Measurements from ENCODE around the gene GSTO2. TPM values are rescaled to one million over a fixed set of nuclear protein-coding genes. Genes with fewer than 3 reads are reported as not detected.

The GSTO2 gene
- total and polyA plus RNA-seq, 5 experiments from 2014 or later = 0.15 to 2.0 (median 1.4) TPM

GRCh38 chr10:104317726-104318299, 48.8 kb downstream of the GSTO2 start:
- H3K4me1 Mint-ChIP-seq = peaks cover 37 to 69% (median 63%) of the 10 kb centered on the region in 4 donors
- peaks cover 0 to 34% (median 12%) of the 10 kb centered on the region in 3 donors for H3K36me3 Mint-ChIP-seq
- H3K9me3 Mint-ChIP-seq = no peaks in the 10 kb centered on the region
- peak overlapping the region in 6 of 10 donors; percentile 29 to 83 (median 67) for H3K27ac Mint-ChIP-seq
- no peaks in the 10 kb centered on the region for H3K27me3 Mint-ChIP-seq
- POLR2A ChIA-PET = interaction anchor here (0.8 to 1.7 kb wide), 2 partner anchors 11 to 21 kb away, joined by 3 to 6 read pairs; partner anchors contain the start of gene ITPRIP
- H3K4me3 Mint-ChIP-seq = peak overlapping the region in 1 of 10 donors; percentile 41
- ATAC-seq (no peak), DNase-seq (no peak)

DNA sequence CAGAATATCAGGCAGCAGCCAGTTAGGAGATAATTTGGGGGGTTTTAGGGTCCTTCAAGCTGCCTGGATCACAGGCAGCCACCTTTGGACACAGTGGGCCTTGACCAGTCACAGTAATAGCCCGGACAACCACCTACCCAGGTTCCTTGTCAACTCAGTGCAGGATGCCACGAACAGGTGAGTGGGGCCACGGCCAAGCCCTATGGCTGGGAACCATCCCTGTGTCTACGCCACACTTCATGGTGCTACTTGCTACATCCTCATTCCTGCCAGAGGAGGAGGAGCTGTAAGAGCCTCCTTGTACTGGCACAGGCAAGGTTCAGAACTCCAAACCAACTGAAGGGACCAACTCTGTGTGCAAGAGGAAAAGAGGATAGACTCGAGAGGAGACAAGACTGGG, 49.3 kb downstream of the GSTO2 start:
- POLR2A ChIA-PET = interaction anchor here (1.7 kb wide), 1 partner anchor 20 kb away, joined by 6 read pairs; the partner anchor contains the start of gene ITPRIP
- ATAC-seq (no peak), DNase-seq (no peak)
- Mint-ChIP-seq H3K36me3 (peaks cover 0 to 29% (median 7%) of the 10 kb centered on the region in 3 donors), H3K4me1 (peaks cover 37 to 70% (median 68%) of the 10 kb centered on the region in 4 donors), H3K27ac (peak overlapping the region in 3 of 10 donors; percentile 46 to 83 (median 69)), H3K27me3 (no peaks in the 10 kb centered on the region), H3K9me3 (no peaks in the 10 kb centered on the region), H3K4me3 (no peak overlapping the region)

DNA sequence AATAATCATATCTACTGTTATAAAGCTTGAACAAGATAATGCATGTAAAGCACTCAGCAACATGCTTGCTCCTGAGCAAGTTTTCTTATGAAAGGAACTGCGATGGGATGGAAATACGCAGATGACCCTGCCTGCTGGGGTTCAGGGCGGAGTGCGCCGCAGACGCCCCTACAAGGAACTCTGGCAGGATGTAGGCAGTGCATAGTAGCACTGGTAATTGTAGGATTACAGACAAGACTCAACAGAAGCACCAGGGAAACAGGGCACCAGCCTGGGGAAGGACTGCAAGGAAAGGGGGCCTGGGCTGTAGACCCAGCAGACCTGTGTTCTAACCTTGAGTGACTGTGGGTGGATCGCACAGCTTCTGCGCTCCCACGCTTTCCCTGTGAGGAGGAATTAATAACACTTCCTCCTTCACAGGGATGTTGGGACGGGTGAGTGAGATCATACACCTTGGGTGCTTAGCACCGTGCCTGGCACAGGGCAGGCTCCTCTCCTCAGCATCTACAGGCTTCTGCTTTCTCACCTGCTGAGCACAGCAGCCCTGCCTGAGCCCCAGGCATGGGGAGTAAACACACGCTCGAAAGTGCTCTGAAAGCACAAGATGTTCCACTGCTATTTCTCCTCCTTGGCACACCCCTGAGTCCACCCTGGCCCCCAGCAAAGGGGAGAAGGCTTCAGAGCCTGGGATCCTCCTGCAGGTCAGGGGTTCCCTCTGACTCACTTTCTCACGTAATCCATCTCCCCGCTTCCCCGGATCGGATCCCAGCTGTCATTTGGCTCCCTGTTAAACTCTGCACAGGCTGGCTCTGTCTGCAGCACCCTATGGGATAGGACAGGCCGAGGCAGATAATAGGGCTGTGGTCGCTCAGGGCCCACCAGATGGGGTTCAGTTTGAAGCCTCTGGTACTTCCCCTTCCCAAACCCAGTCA, 50.1 kb downstream of the GSTO2 start:
- peak overlapping the region in 9 of 10 donors; percentile 37 to 83 (median 69) for H3K27ac Mint-ChIP-seq
- POLR2A ChIA-PET = interaction anchor here (1.0 to 1.7 kb wide), 2 partner anchors 10 to 19 kb away, joined by 3 to 6 read pairs; partner anchors contain the start of gene ITPRIP
- H3K4me3 Mint-ChIP-seq = peak overlapping the region in 6 of 10 donors; percentile 10 to 47 (median 28)
- peaks cover 0 to 23% (median 4%) of the 10 kb centered on the region in 3 donors for H3K36me3 Mint-ChIP-seq
- ATAC-seq (no peak), DNase-seq (no peak)
- H3K9me3 Mint-ChIP-seq = no peaks in the 10 kb centered on the region
- H3K27me3 Mint-ChIP-seq = no peaks in the 10 kb centered on the region
- peaks cover 42 to 77% (median 75%) of the 10 kb centered on the region in 4 donors for H3K4me1 Mint-ChIP-seq

- POLR2A ChIA-PET = interaction anchor here (0.7 to 3.3 kb wide), 8 partner anchors 13 to 28 kb away, joined by 3 to 14 read pairs (median 4); partner anchors contain the start of gene ITPRIP
- H3K4me3 Mint-ChIP-seq = peak overlapping the region in 7 of 10 donors; percentile 72 to 89 (median 86)
Observed at GRCh38 chr10:104321226-104321625, 52.2 kb downstream of the GSTO2 start.

GRCh38 chr10:104321725-104322415, 52.9 kb downstream of the GSTO2 start:
- H3K4me3 Mint-ChIP-seq = peak overlapping the region; percentile 64 to 89 (median 85)
- peak; percentile 61 to 69 for ATAC-seq
- DNase-seq = peak in 1 of 10 donors; percentile 31
- H3K4me1 Mint-ChIP-seq = peaks cover 61 to 100% (median 100%) of the 10 kb centered on the region in 4 donors
- no peaks in the 10 kb centered on the region for H3K27me3 Mint-ChIP-seq
- peak overlapping the region; percentile 89 to 98 (median 94) for H3K27ac Mint-ChIP-seq
- POLR2A ChIA-PET = interaction anchor here (0.7 to 3.3 kb wide), 6 partner anchors 13 to 28 kb away, joined by 4 to 14 read pairs (median 5); partner anchors contain the start of gene ITPRIP
- no peaks in the 10 kb centered on the region for H3K9me3 Mint-ChIP-seq
- H3K36me3 Mint-ChIP-seq = peaks cover 0 to 12% (median 0%) of the 10 kb centered on the region in 3 donors

More at GRCh38 chr10:104321226-104321625, 52.2 kb downstream of the GSTO2 start:
- Mint-ChIP-seq H3K9me3 (no peaks in the 10 kb centered on the region), H3K27me3 (no peaks in the 10 kb centered on the region), H3K4me1 (peaks cover 56 to 98% (median 97%) of the 10 kb centered on the region in 4 donors), H3K36me3 (peaks cover 0 to 12% (median 0%) of the 10 kb centered on the region in 3 donors), H3K27ac (peak overlapping the region in 7 of 10 donors; percentile 4 to 98 (median 94))
- DNase-seq (no peak), ATAC-seq (no peak)

DNA sequence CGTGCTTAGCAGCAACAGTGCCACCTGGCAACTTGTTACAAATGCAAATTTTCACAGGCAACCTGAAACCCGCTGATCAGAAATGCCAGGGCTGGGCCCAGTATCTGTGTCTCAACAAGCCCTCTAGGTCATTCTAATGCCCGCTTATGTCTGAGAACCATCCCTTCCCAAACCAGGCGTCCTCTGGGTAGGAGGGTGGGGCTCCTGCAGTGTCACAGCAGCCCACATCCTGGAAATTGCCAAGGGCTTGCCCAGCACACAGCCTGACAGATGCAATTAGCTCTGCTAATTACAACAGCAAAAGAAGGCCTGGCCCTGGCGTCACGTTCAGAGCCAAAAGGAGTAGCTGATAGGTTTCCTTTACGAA, 53.4 kb downstream of the GSTO2 start:
- Mint-ChIP-seq H3K9me3 (no peaks in the 10 kb centered on the region), H3K4me1 (peaks cover 61 to 100% (median 100%) of the 10 kb centered on the region in 4 donors), H3K27ac (peak overlapping the region; percentile 89 to 98 (median 94)), H3K36me3 (peaks cover 0 to 8% (median 0%) of the 10 kb centered on the region in 3 donors), H3K4me3 (peak overlapping the region; percentile 64 to 89 (median 85)), H3K27me3 (no peaks in the 10 kb centered on the region)
- DNase-seq = no peak
- POLR2A ChIA-PET = interaction anchor here (0.9 to 3.3 kb wide), 5 partner anchors 11 to 19 kb away, joined by 3 to 14 read pairs (median 5); partner anchors contain the start of gene ITPRIP
- peak; percentile 36 to 46 for ATAC-seq

DNA sequence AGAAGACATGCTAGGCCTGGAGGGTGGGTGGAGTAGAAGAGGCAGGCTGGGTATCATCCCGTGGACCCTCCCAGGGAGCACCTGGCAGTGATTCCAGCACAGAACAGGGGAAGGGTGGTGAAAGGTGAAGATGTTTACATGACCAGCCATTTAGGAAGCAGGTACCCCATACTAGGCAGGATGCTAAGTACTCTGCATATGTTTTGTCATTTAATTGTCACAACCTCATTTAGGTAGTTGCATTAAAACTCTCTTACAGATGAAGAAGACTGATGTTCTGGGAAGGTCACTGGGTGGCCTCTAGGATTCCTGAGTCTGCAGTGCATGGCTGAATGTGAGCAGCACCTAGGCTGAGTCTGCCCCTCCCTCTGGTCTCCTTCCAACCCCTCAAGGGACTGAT, 54.1 kb downstream of the GSTO2 start:
- POLR2A ChIA-PET = interaction anchor here (0.9 to 5.6 kb wide), 5 partner anchors 10 to 16 kb away, joined by 3 to 33 read pairs (median 4); no protein-coding TSS in a partner anchor
- Mint-ChIP-seq H3K4me1 (peaks cover 61 to 100% (median 100%) of the 10 kb centered on the region in 4 donors), H3K9me3 (no peaks in the 10 kb centered on the region), H3K27me3 (no peaks in the 10 kb centered on the region), H3K4me3 (peak overlapping the region; percentile 64 to 89 (median 85)), H3K36me3 (peaks cover 0 to 3% (median 0%) of the 10 kb centered on the region in 3 donors), H3K27ac (peak overlapping the region; percentile 89 to 98 (median 94))
- DNase-seq (no peak), ATAC-seq (no peak)

DNA sequence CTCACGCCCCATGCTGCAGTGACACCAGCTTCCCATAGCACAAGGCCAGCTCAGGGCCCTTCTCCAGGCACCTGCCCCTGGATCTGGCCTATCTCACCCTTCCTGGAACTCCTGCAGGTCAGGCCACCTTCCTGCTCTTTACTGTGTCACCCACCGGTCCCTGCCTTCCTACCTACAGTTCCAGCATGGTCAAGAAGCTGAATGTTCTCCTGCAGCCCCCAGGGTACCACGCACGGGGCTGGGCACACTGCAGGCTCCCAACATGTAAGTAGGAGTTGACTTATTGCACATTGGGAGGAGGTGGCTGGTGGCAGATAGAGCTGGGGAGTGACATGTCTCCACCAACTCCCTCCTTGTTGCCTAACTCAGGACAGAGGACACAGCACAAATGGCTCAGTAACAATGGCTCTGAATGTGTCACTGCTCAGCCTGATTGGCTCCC, 54.8 kb downstream of the GSTO2 start:
- peak overlapping the region; percentile 51 to 89 (median 73) for H3K4me3 Mint-ChIP-seq
- H3K9me3 Mint-ChIP-seq = no peaks in the 10 kb centered on the region
- POLR2A ChIA-PET = interaction anchor here (0.9 to 5.6 kb wide), 3 partner anchors 12 to 16 kb away, joined by 3 to 33 read pairs (median 4); no protein-coding TSS in a partner anchor
- H3K27ac Mint-ChIP-seq = peak overlapping the region; percentile 84 to 98 (median 92)
- DNase-seq (no peak), ATAC-seq (no peak)
- H3K4me1 Mint-ChIP-seq = peaks cover 65 to 100% (median 100%) of the 10 kb centered on the region in 4 donors
- peaks cover 0 to 2% (median 0%) of the 10 kb centered on the region in 3 donors for H3K36me3 Mint-ChIP-seq
- H3K27me3 Mint-ChIP-seq = peaks cover 0 to under 1% (median 0%) of the 10 kb centered on the region in 5 donors

GRCh38 chr10:104324221-104324686, 55.3 kb downstream of the GSTO2 start:
- Mint-ChIP-seq H3K4me1 (peaks cover 66 to 100% (median 100%) of the 10 kb centered on the region in 4 donors), H3K4me3 (peak overlapping the region; percentile 51 to 89 (median 73)), H3K36me3 (peaks cover 0 to 2% (median 0%) of the 10 kb centered on the region in 3 donors), H3K27me3 (peaks cover 0 to 2% (median 0%) of the 10 kb centered on the region in 5 donors), H3K27ac (peak overlapping the region; percentile 77 to 98 (median 90)), H3K9me3 (no peaks in the 10 kb centered on the region)
- ATAC-seq (no peak), DNase-seq (no peak)
- POLR2A ChIA-PET = interaction anchor here (0.6 to 5.6 kb wide), 3 partner anchors 14 to 29 kb away, joined by 3 to 33 read pairs (median 3); partner anchors contain the start of genes CFAP58 and ITPRIP

DNA sequence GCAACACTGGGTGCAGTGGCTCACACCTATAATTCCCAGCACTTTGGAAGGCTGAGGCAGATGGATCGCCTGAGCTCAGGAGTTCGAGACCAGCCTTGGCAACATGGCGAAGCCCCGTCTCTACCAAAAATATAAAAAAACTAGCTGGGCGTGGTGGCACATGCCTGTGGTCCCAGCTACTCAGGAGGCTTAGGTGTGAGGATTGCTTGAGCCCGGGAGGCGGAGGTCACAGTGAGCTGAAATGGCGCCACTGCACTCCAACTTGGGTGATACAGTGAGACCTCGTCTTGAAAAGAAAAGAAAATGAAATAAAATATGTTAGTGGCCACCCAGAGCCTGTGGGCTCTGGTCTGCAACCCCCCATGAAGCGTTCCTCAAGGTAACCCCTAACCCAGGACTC, 55.9 kb downstream of the GSTO2 start:
- peaks cover 63 to 100% (median 100%) of the 10 kb centered on the region in 4 donors for H3K4me1 Mint-ChIP-seq

More for the DNA sequence above, 55.9 kb downstream of the GSTO2 start:
- POLR2A ChIA-PET = interaction anchor here (0.7 to 5.6 kb wide), 3 partner anchors 13 to 29 kb away, joined by 3 to 33 read pairs (median 3); partner anchors contain the start of gene CFAP58
- Mint-ChIP-seq H3K27ac (peak overlapping the region; percentile 26 to 98 (median 90)), H3K36me3 (peaks cover 0 to 2% (median 0%) of the 10 kb centered on the region in 3 donors), H3K9me3 (no peaks in the 10 kb centered on the region), H3K27me3 (peaks cover 0 to 2% (median 0%) of the 10 kb centered on the region in 5 donors), H3K4me3 (peak overlapping the region in 9 of 10 donors; percentile 60 to 89 (median 74))
- DNase-seq (no peak), ATAC-seq (no peak)

Measured in naive thymus-derived CD8-positive, alpha-beta T cell (primary cell).